A673 (cell line): ENCODE data around the gene NR2C2.

ENCODE experiments used
- CTCF ChIP-seq: fragments of 300-800, 200-600 bp; sonication (generic); conservative IDR thresholded peaks from 2 replicates; pipeline ENCODE4 v1.5.1; 2017; ENCODE audit warnings: low read depth, mild to moderate bottlenecking, antibody characterized with exemption, low read length, moderate library complexity, mixed read lengths
- EZH2 ChIP-seq: fragments of 200-600 bp; sonication (generic); IDR thresholded peaks from 2 replicates; pipeline ENCODE4 v1.6.1; 2017; ENCODE audit warnings: borderline replicate concordance, low read depth, mild to moderate bottlenecking, mixed read lengths, antibody characterized with exemption, low read length; ENCODE audit not compliant: poor library complexity, severe bottlenecking

GRCh38 chr3:15017191-15017590 lies 69.8 kb downstream of the NR2C2 start:
- TF ChIP-seq CTCF (no peak), EZH2 (no peak)
